K562 (cell line): ENCODE results near the gene ZNF705A.

Experiments
- EP300 ChIP-seq: IDR thresholded peaks from 2 replicates; pipeline ENCODE4 v1.6.1; 2012; ENCODE audit warnings: low read length, improper control_type of control experiment
- NR3C1 ChIP-seq: sonication (generic); formaldehyde crosslinking; IDR thresholded peaks from 2 replicates; pipeline ENCODE4 v1.8.1; 2022; ENCODE audit warnings: missing genetic modification reagents
- POLR2A ChIP-seq: fragments of 450-650 bp; conservative IDR thresholded peaks from 2 replicates; pipeline ENCODE4 v1.6.1; 2016
- RAD21 ChIP-seq, 2 experiments: fragments of 250-450 bp in 1 of 2; fragments of 450-650 bp in 1 of 2; sonication (Bioruptor Pico) in 1 of 2; formaldehyde crosslinking in 1 of 2; IDR thresholded peaks in 1 of 2; conservative IDR thresholded peaks in 1 of 2; 2 replicates each; pipeline versions ENCODE4 v1.4.0 to v1.8.0; 2020 to 2022; ENCODE audit warnings: mild to moderate bottlenecking in 2 of 2, moderate library complexity in 1 of 2
- RAD51 ChIP-seq: fragments of 450-650 bp; IDR thresholded peaks from 2 replicates; pipeline ENCODE4 v1.7.1; 2016; ENCODE audit warnings: low read depth, mild to moderate bottlenecking, borderline replicate concordance
- XRCC4 ChIP-seq: IDR thresholded peaks from one replicate; pipeline ENCODE4 v1.6.1; 2011; ENCODE audit not compliant: insufficient read depth, insufficient read length; ENCODE audit errors: extremely low read depth
- ZNF311 ChIP-seq: fragments of 250-450 bp; sonication (Bioruptor Pico); IDR thresholded peaks from 2 replicates; pipeline ENCODE4 v1.4.0; 2020; ENCODE audit warnings: mild to moderate bottlenecking, moderate library complexity
- ZNF764 ChIP-seq: fragments of 250-450 bp; sonication (Bioruptor Pico); IDR thresholded peaks from 2 replicates; pipeline ENCODE4 v1.4.0; 2020; ENCODE audit warnings: low read depth, mild to moderate bottlenecking, moderate library complexity
- TF ChIP-seq, protein P1 (sequence below): sonication (generic); formaldehyde crosslinking; IDR thresholded peaks from 2 replicates; pipeline ENCODE4 v1.5.0; 2020; ENCODE audit warnings: missing genetic modification reagents

DNA sequence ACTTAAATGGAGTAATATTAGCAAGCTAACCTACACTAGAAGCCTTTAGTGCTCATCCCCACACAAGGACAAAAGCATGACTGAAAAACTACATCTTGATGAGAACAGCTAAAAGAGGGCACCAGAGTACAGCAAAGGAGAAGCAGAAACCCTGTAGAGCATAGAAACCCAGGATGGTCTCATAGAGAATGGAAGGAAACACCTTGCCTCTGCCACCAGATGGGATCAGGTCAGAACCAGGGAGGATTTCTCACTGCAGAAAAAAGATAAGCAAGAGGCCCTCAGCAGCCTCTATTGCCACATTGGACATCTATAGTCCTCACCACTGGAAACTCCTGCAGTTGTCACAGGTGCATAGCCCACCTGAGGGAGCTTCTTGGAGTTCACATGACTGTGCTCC is 13.6 kb upstream of the ZNF705A start:
- TF ChIP-seq ZNF764 (CRISPR knock-in tag) (no peak), NR3C1 (CRISPR knock-in tag) (no peak), ZNF311 (no peak), XRCC4 (no peak), EP300 (no peak), POLR2A (no peak), RAD21 (CRISPR knock-in tag; conservative IDR thresholded peaks at IDR 0.05 in 1 of 2, IDR thresholded peaks at IDR 0.05 in 1 of 2) (no peak), RAD51 (no peak)
- TF ChIP-seq, protein P1, sequence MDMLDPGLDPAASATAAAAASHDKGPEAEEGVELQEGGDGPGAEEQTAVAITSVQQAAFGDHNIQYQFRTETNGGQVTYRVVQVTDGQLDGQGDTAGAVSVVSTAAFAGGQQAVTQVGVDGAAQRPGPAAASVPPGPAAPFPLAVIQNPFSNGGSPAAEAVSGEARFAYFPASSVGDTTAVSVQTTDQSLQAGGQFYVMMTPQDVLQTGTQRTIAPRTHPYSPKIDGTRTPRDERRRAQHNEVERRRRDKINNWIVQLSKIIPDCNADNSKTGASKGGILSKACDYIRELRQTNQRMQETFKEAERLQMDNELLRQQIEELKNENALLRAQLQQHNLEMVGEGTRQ (CRISPR knock-in tag) = no peak
